ENCODE measurements around the gene ASPM.

The ASPM gene, protein sequence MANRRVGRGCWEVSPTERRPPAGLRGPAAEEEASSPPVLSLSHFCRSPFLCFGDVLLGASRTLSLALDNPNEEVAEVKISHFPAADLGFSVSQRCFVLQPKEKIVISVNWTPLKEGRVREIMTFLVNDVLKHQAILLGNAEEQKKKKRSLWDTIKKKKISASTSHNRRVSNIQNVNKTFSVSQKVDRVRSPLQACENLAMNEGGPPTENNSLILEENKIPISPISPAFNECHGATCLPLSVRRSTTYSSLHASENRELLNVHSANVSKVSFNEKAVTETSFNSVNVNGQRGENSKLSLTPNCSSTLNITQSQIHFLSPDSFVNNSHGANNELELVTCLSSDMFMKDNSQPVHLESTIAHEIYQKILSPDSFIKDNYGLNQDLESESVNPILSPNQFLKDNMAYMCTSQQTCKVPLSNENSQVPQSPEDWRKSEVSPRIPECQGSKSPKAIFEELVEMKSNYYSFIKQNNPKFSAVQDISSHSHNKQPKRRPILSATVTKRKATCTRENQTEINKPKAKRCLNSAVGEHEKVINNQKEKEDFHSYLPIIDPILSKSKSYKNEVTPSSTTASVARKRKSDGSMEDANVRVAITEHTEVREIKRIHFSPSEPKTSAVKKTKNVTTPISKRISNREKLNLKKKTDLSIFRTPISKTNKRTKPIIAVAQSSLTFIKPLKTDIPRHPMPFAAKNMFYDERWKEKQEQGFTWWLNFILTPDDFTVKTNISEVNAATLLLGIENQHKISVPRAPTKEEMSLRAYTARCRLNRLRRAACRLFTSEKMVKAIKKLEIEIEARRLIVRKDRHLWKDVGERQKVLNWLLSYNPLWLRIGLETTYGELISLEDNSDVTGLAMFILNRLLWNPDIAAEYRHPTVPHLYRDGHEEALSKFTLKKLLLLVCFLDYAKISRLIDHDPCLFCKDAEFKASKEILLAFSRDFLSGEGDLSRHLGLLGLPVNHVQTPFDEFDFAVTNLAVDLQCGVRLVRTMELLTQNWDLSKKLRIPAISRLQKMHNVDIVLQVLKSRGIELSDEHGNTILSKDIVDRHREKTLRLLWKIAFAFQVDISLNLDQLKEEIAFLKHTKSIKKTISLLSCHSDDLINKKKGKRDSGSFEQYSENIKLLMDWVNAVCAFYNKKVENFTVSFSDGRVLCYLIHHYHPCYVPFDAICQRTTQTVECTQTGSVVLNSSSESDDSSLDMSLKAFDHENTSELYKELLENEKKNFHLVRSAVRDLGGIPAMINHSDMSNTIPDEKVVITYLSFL (N-terminal part only)

DNA sequence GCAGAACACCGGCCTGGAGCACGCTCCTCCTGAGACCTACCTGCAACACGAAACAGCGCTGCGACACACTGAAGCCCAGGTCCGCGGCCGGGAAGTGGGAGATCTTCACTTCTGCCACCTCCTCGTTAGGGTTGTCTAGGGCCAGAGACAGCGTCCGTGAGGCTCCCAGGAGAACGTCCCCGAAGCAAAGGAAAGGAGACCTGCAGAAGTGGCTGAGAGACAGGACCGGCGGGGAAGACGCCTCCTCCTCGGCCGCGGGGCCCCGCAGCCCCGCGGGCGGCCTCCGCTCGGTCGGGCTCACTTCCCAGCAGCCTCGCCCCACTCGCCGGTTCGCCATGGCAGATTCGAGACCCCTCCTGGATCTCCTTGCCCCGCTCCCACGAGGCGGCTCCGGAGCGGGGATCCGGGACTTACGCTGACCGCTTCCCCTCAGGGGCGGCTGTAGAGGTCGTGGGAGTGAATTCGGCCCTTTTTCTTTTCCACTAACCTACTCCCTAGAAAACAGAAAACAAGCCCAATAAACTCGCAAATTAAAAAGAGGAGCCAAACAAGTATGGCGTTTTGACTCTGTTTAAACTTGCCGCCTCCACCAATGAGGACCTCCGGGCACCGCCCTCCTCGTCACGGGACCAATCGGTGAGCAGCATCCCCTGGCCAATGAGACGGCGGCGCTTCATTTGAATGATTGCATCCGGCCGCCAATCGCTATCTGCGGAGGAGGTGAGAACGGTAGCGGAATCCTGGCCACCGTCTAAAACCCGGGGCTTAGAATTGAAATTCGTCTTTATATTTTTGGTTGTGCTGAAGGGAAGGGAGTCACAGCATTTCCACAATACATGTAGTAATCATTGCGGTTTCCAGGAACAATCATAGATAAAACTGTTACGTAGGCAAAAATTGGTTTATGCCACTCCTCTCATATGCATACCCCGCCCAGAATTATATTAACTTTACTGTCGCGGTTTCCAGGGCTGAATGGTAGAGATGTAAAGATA lies at the start of gene ASPM:
ASPM (minus strand) TSS at position 569 of the 995 bp plus-strand sequence; CDS start at position 337, 232 bp downstream.
- DNase-seq (ENCODE audit: low read depth) = peak; percentile 96

GRCh38 chr1:197195100-197195499 lies 48.6 kb upstream of the ASPM start:
- DNase-seq (ENCODE audit: low read depth) = peak; percentile 36

GRCh38 chr1:197184190-197184589 lies 37.7 kb upstream of the ASPM start:
- DNase-seq (ENCODE audit: low read depth) = no peak

- DNase-seq (ENCODE audit: low read depth) = no peak
Measured at GRCh38 chr1:197183195-197183748, 36.8 kb upstream of the ASPM start.

GRCh38 chr1:197182716-197183115 lies 36.2 kb upstream of the ASPM start:
- no peak for DNase-seq (ENCODE audit: low read depth)

DNA sequence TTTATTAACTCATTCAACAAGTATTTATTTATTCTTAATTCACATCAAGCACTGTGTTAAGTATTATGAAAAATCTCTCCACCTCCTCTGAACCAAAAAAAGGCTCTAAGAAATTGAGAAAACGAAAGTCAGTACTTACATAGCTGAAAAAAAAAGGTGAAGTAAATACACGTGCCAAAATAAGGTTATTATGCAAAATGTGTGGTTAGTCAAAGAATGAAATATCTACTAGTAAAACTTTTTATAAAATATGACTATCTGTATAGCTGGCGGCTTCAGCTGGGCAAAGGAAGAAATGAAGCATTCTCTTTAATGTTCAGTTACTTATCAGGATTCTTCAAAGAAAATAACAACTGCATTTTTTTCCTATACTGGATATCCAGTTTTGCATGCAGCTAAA lies 35.5 kb upstream of the ASPM start:
- DNase-seq (ENCODE audit: low read depth) = no peak

DNA sequence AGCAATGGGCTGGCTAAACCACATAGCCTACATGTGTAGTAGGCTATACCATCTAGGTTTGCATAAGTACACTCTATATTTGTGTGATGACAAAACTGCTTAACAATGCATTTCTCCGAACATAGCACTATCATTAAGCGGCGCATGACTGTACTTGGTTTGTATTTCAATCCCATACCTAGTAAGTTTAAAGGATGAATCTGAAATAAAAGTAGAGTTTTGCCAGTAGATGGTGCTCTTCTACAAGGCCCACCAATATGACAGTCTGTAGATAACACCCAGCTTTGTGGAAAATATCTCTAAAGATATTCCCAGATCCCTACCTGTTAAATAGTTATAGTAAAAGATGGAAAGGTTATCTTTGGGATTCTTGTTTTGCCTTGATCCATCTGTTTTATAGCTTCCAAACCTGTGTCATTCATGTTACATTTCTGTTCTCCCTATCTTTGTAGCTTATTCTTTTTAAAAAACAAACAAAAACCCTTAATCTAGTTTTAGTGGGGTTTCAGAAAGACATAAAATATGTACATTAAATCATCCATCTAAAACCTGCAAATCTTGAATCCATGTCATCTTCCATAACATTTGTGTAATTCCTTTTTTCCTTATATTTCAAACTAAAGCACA lies 33.9 kb upstream of the ASPM start:
- peak; percentile 81 for DNase-seq (ENCODE audit: low read depth)

DNA sequence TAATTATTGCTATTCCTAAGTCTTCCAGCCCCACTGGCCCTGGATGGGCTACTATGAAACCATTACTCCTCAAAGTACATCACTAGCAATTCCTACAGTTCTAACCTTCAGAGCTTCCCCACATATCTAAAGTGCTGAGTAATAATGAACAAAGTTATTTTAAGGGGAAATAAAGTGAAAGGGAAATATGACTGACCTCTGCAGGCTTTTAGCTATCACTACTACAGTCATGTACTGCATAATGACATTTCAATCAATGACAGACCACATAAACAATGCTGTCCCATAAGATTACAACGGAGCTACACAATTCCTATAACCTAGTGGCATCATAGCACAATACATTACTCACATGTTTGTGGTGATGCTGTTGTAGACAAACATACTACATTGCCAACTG lies 32.5 kb upstream of the ASPM start:
- DNase-seq (ENCODE audit: low read depth) = peak; percentile 68

- DNase-seq (ENCODE audit: low read depth) = no peak
Measured at GRCh38 chr1:197174818-197175217, 28.3 kb upstream of the ASPM start.

GRCh38 chr1:197173571-197174507 lies 27.4 kb upstream of the ASPM start:
- DNase-seq (ENCODE audit: low read depth) = peak; percentile 33

DNA sequence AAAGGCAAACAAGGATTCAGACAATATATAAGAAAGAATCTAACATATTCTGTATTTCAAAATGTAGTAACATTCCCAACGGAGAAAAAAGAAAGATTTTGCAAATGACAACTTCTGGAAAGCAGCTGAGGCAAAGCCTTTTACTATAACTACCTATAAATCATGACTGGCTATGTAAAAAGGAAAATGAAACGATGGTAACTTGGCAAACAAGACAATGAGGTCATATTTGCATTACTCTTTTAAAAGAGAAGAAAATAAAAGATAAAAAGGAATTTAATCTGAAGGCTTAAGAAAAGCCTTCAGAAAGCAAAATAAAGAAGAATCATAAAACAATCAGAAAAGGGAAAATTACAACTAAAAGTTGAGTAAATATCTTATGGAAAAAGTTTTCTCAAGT lies 25.1 kb upstream of the ASPM start:
- no peak for DNase-seq (ENCODE audit: low read depth)

DNA sequence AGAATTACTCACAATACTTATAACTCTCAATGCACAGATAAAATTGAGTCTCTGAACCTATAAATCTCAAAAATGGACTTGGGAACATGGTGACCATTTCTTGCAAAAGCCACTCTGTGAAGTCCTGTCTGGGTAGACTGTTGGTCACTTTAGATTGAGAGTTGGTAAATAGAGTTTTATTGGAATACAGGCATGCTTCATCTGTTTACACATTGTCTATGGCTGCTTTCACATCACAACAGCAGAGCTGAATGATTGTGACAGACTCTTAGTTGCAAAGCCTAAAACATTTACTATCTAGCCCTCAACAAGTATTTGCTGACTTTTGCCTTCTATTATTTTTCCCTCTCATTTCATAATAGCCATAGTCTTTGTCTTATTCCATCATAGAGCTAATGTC lies 24.1 kb upstream of the ASPM start:
- no peak for DNase-seq (ENCODE audit: low read depth)

GRCh38 chr1:197159461-197159860 lies 13.0 kb upstream of the ASPM start:
- no peak for DNase-seq (ENCODE audit: low read depth)

- DNase-seq (ENCODE audit: low read depth) = peak; percentile 26
Measured at GRCh38 chr1:197156692-197157091, 10.2 kb upstream of the ASPM start.

GRCh38 chr1:197152662-197153061 lies 6.2 kb upstream of the ASPM start:
- no peak for DNase-seq (ENCODE audit: low read depth)

GRCh38 chr1:197151185-197151584 lies 4.7 kb upstream of the ASPM start:
- no peak for DNase-seq (ENCODE audit: low read depth)

GRCh38 chr1:197150336-197151005 lies 4.0 kb upstream of the ASPM start:
- no peak for DNase-seq (ENCODE audit: low read depth)

DNA sequence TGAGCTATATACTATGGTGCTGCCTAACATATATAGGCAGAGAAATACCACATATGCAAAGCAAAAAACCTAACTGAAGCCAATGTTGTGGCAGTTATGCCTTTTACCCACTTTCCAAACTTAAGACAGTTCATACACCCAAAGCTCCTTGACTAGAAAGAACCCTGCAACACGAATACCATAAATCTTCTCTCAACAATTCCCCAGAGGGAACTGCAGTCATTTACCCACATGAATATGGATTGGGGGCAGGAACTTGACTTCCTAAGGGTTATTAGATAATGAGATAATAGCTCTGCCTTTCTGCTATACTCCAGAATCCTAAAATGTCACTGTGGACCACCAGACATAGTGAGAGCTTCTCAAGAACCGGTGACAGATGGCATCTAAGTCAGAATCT lies 2.9 kb upstream of the ASPM start:
- DNase-seq (ENCODE audit: low read depth) = no peak
